Muscle layer of colon (tissue), 2 donors: ENCODE data around the gene SERPINA1.

Source experiments
- H3K27ac ChIP-seq: one replicate; pipeline ENCODE4 v1.7.0; 2013; ENCODE audit warnings: low read depth, mild to moderate bottlenecking, low read length, moderate library complexity
- H3K27me3 ChIP-seq, 2 donors: one replicate each; pipeline ENCODE4 v1.7.0; 2013; ENCODE audit warnings: low read length in 2 of 2, mild to moderate bottlenecking in 2 of 2; ENCODE audit not compliant: insufficient read depth in 2 of 2, control insufficient read depth in 1 of 2
- H3K36me3 ChIP-seq: one replicate; pipeline ENCODE4 v1.7.0; 2013; ENCODE audit warnings: mild to moderate bottlenecking, low read length; ENCODE audit not compliant: insufficient read depth
- H3K4me1 ChIP-seq: one replicate; pipeline ENCODE4 v1.7.0; 2013; ENCODE audit warnings: mild to moderate bottlenecking, low read length; ENCODE audit not compliant: insufficient read depth
- H3K4me3 ChIP-seq, 2 donors: one replicate each; pipeline ENCODE4 v1.7.0; 2013; ENCODE audit warnings: low read length in 2 of 2, low read depth in 1 of 2, mild to moderate bottlenecking in 1 of 2, moderate library complexity in 1 of 2
- H3K9ac ChIP-seq: one replicate; pipeline ENCODE4 v1.7.0; 2013; ENCODE audit warnings: low read length
- H3K9me3 ChIP-seq: one replicate; pipeline ENCODE4 v1.7.0; 2013; ENCODE audit warnings: mild to moderate bottlenecking, low read length
- donor health status: abdominal sarcoma.
- donor health status: Adenocarcinoma of cecum.

SERPINA1 gene

GRCh38 chr14:94334872-94335271, 53.5 kb downstream of the SERPINA1 start:
- Histone ChIP-seq H3K4me1 (no peaks in the 10 kb centered on the region), H3K27me3 (no peaks in the 10 kb centered on the region), H3K4me3 (no peak overlapping the region)

GRCh38 chr14:94332587-94332986, 55.8 kb downstream of the SERPINA1 start:
- no peaks in the 10 kb centered on the region for H3K9me3 ChIP-seq
- H3K27ac ChIP-seq = no peak overlapping the region
- no peaks in the 10 kb centered on the region for H3K36me3 ChIP-seq
- no peak overlapping the region for H3K9ac ChIP-seq
- H3K4me3 ChIP-seq = no peak overlapping the region
- no peaks in the 10 kb centered on the region for H3K4me1 ChIP-seq
- no peaks in the 10 kb centered on the region for H3K27me3 ChIP-seq

More at GRCh38 chr14:94334872-94335271, 53.5 kb downstream of the SERPINA1 start:
- Histone ChIP-seq H3K9me3 (no peaks in the 10 kb centered on the region), H3K9ac (no peak overlapping the region), H3K27ac (no peak overlapping the region), H3K36me3 (no peaks in the 10 kb centered on the region)

- Histone ChIP-seq H3K9ac (no peak overlapping the region), H3K9me3 (no peaks in the 10 kb centered on the region), H3K4me1 (no peaks in the 10 kb centered on the region), H3K36me3 (no peaks in the 10 kb centered on the region), H3K27me3 (no peaks in the 10 kb centered on the region), H3K4me3 (no peak overlapping the region), H3K27ac (no peak overlapping the region)
Measured at GRCh38 chr14:94332063-94332583, 56.3 kb downstream of the SERPINA1 start.

GRCh38 chr14:94331462-94331861, 56.9 kb downstream of the SERPINA1 start:
- Histone ChIP-seq H3K27me3 (no peaks in the 10 kb centered on the region), H3K27ac (no peak overlapping the region), H3K36me3 (no peaks in the 10 kb centered on the region), H3K4me3 (no peak overlapping the region), H3K9ac (no peak overlapping the region), H3K4me1 (no peaks in the 10 kb centered on the region), H3K9me3 (no peaks in the 10 kb centered on the region)

GRCh38 chr14:94330857-94331256, 57.5 kb downstream of the SERPINA1 start:
- Histone ChIP-seq H3K9ac (no peak overlapping the region), H3K4me3 (no peak overlapping the region), H3K27ac (no peak overlapping the region), H3K36me3 (no peaks in the 10 kb centered on the region), H3K4me1 (no peaks in the 10 kb centered on the region), H3K9me3 (no peaks in the 10 kb centered on the region), H3K27me3 (no peaks in the 10 kb centered on the region)

- H3K9ac ChIP-seq = no peak overlapping the region
- H3K9me3 ChIP-seq = no peaks in the 10 kb centered on the region
- H3K27me3 ChIP-seq = no peaks in the 10 kb centered on the region
- H3K27ac ChIP-seq = no peak overlapping the region
- no peak overlapping the region for H3K4me3 ChIP-seq
- H3K36me3 ChIP-seq = no peaks in the 10 kb centered on the region
- H3K4me1 ChIP-seq = no peaks in the 10 kb centered on the region
Measured at GRCh38 chr14:94330432-94330831, 58.0 kb downstream of the SERPINA1 start.

GRCh38 chr14:94329857-94330256, 58.5 kb downstream of the SERPINA1 start:
- Histone ChIP-seq H3K4me1 (no peaks in the 10 kb centered on the region), H3K9me3 (no peaks in the 10 kb centered on the region), H3K9ac (no peak overlapping the region), H3K4me3 (no peak overlapping the region), H3K27me3 (no peaks in the 10 kb centered on the region), H3K36me3 (no peaks in the 10 kb centered on the region), H3K27ac (no peak overlapping the region)

GRCh38 chr14:94328196-94328595, 60.2 kb downstream of the SERPINA1 start:
- no peaks in the 10 kb centered on the region for H3K4me1 ChIP-seq
- no peaks in the 10 kb centered on the region for H3K27me3 ChIP-seq
- H3K9me3 ChIP-seq = no peaks in the 10 kb centered on the region
- no peak overlapping the region for H3K27ac ChIP-seq
- H3K36me3 ChIP-seq = no peaks in the 10 kb centered on the region
- no peak overlapping the region for H3K4me3 ChIP-seq
- H3K9ac ChIP-seq = no peak overlapping the region
